ENCODE results near the gene CSRP3.

CSRP3 gene

DNA sequence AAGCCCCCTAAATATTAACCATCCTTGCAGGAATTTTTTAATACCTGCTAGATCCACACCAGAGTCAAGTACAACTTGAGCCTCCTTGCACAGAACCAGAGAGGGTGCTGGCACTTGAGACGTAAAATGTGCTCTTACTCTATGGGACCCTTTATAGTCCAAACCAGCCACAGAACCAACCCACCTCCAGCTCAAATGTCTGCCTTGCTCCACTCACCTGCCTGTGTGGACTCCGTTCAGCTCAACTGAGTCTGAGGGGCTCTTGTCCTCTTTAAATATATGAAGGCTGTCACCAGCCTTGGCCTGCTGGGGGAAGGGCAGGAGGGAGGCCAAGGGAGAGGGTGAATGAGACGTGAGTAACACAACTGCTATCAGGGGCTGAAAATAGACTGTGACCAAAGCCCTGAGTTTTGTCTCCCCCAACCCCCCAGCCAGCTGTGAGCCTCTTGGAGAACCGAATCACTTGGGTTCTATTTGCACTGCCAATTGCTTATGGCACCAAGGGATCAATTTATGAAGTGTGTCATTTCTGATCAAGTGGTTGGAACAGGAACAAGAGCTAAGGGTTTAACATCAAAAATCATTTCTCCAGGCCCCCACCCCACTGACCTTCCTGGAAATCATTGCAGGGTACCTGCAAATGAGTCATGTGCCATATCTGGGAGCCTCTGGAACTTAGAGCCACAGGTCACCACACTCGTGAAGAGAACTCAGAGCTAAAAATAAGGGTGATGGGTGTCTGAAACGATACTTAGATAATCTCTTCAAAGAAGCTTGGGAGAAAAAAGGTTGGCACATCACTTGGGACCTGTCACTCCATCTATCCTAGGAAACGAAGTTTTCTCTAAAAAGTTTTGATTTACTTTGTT, at the start of gene CSRP3:
Gene CSRP3 (minus strand): TSS at position 247 of the 869 bp plus-strand sequence. CDS start 9,535 bp downstream, outside the sequence.
- no peaks in the 10 kb centered on the region for H3K36me3 ChIP-seq (ENCODE audit: control insufficient read depth in 1 of 2, insufficient read depth in 2 of 2, low read length in 2 of 2)
- H3K4me1 ChIP-seq (ENCODE audit: control insufficient read depth in 1 of 2, insufficient read depth in 2 of 2, low read length in 2 of 2), result no peaks in the 10 kb centered on the region
- H3K4me3 ChIP-seq (ENCODE audit: low read depth in 1 of 2, low read length in 2 of 2), result no peak within 1 kb of the TSS
- H3K27ac ChIP-seq (ENCODE audit: low read length), result no peak within 1 kb of the TSS
- H3K27me3 ChIP-seq (ENCODE audit: low read depth, low read length), result no peaks in the 10 kb centered on the region
- no peaks in the 10 kb centered on the region for H3K9me3 ChIP-seq (ENCODE audit: control insufficient read depth in 1 of 2, low read length in 2 of 2)

DNA sequence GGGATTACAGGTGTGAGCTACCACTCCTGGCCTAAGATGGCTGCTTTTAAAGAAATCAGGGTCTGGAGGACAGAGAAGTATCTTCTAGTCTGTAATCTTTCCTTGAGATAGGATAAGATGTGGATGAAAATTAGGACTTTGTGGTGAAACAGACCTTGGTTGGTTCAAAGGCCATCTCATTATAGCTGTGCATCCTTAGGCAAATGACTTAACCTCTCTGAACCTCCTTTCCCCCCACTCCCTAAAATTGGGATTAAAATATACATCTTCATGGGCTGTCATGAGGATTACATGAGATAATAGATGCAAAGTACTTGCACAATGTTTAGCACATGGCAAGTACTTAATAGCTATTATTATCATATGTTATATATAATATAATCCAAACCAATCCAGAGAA, 49.8 kb upstream of the CSRP3 start:
- Histone ChIP-seq H3K4me3 (ENCODE audit: low read depth in 1 of 2, low read length in 2 of 2) (no peak overlapping the region), H3K4me1 (ENCODE audit: control insufficient read depth in 1 of 2, insufficient read depth in 2 of 2, low read length in 2 of 2) (no peaks in the 10 kb centered on the region), H3K27ac (ENCODE audit: low read length) (no peak overlapping the region), H3K36me3 (ENCODE audit: control insufficient read depth in 1 of 2, insufficient read depth in 2 of 2, low read length in 2 of 2) (no peaks in the 10 kb centered on the region), H3K27me3 (ENCODE audit: low read depth, low read length) (no peaks in the 10 kb centered on the region), H3K9me3 (ENCODE audit: control insufficient read depth in 1 of 2, low read length in 2 of 2) (no peaks in the 10 kb centered on the region)

DNA sequence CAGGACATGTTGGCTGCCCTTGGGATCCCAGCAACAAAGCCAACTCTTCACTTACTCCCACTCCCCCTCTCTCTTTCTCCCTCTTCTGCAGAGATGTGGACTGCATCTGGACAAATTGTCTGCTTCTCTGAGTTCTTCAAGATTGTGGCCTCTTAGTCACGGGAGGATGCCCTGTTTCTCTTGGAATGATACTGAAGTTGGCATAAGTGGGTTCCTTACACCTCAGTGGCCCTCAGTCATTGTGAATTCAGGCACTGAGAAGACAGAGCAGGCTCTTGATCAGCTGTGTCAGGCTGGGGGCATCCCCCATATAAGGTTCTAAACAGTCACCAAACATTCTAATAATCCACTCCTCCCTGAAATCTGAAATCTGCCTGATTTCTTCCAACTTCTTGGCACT, 45.0 kb upstream of the CSRP3 start:
- H3K9me3 ChIP-seq (ENCODE audit: control insufficient read depth in 1 of 2, low read length in 2 of 2), result no peaks in the 10 kb centered on the region
- H3K27ac ChIP-seq (ENCODE audit: low read length), result no peak overlapping the region
- H3K4me1 ChIP-seq (ENCODE audit: control insufficient read depth in 1 of 2, insufficient read depth in 2 of 2, low read length in 2 of 2), result peaks cover 0 to 7% of the 10 kb centered on the region in 2 donors
- H3K27me3 ChIP-seq (ENCODE audit: low read depth, low read length), result peaks cover 16% of the 10 kb centered on the region
- H3K36me3 ChIP-seq (ENCODE audit: control insufficient read depth in 1 of 2, insufficient read depth in 2 of 2, low read length in 2 of 2), result no peaks in the 10 kb centered on the region
- H3K4me3 ChIP-seq (ENCODE audit: low read depth in 1 of 2, low read length in 2 of 2), result no peak overlapping the region

GRCh38 chr11:19245351-19245750, 43.6 kb upstream of the CSRP3 start:
- no peaks in the 10 kb centered on the region for H3K36me3 ChIP-seq (ENCODE audit: control insufficient read depth in 1 of 2, insufficient read depth in 2 of 2, low read length in 2 of 2)
- H3K9me3 ChIP-seq (ENCODE audit: control insufficient read depth in 1 of 2, low read length in 2 of 2), result no peaks in the 10 kb centered on the region
- H3K4me3 ChIP-seq (ENCODE audit: low read depth in 1 of 2, low read length in 2 of 2), result no peak overlapping the region
- peaks cover 0 to 17% of the 10 kb centered on the region in 2 donors for H3K4me1 ChIP-seq (ENCODE audit: control insufficient read depth in 1 of 2, insufficient read depth in 2 of 2, low read length in 2 of 2)
- no peak overlapping the region for H3K27ac ChIP-seq (ENCODE audit: low read length)
- peaks cover 19% of the 10 kb centered on the region for H3K27me3 ChIP-seq (ENCODE audit: low read depth, low read length)

DNA sequence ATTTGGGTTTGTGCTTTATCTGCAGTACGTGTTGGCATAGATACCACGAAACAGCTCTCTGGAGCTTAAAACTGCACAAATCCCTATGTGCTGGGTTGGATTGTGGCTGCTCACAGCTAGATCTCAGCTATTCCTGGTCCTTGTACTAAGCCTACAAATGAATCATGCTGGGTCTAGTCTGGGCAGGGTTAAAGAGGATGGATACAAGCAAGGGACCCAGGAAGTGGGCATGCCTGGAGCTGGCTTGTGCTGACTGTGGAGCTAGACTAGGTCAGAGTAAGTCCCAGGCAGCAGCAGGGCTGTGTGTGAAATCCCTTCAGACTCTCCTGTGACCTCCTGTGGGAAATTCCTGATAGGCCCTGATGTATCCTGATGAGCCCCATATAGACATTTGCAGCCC, 42.8 kb upstream of the CSRP3 start:
- Histone ChIP-seq H3K36me3 (ENCODE audit: control insufficient read depth in 1 of 2, insufficient read depth in 2 of 2, low read length in 2 of 2) (no peaks in the 10 kb centered on the region), H3K4me1 (ENCODE audit: control insufficient read depth in 1 of 2, insufficient read depth in 2 of 2, low read length in 2 of 2) (peaks cover 0 to 20% of the 10 kb centered on the region in 2 donors), H3K4me3 (ENCODE audit: low read depth in 1 of 2, low read length in 2 of 2) (no peak overlapping the region), H3K27ac (ENCODE audit: low read length) (no peak overlapping the region), H3K9me3 (ENCODE audit: control insufficient read depth in 1 of 2, low read length in 2 of 2) (no peaks in the 10 kb centered on the region), H3K27me3 (ENCODE audit: low read depth, low read length) (peaks cover 22% of the 10 kb centered on the region)

- Histone ChIP-seq H3K9me3 (ENCODE audit: control insufficient read depth in 1 of 2, low read length in 2 of 2) (no peaks in the 10 kb centered on the region), H3K27ac (ENCODE audit: low read length) (no peak overlapping the region), H3K27me3 (ENCODE audit: low read depth, low read length) (peaks cover 22% of the 10 kb centered on the region), H3K4me3 (ENCODE audit: low read depth in 1 of 2, low read length in 2 of 2) (no peak overlapping the region), H3K36me3 (ENCODE audit: control insufficient read depth in 1 of 2, insufficient read depth in 2 of 2, low read length in 2 of 2) (no peaks in the 10 kb centered on the region), H3K4me1 (ENCODE audit: control insufficient read depth in 1 of 2, insufficient read depth in 2 of 2, low read length in 2 of 2) (peaks cover 0 to 20% of the 10 kb centered on the region in 2 donors)
Observed at GRCh38 chr11:19244084-19244483, 42.3 kb upstream of the CSRP3 start.

DNA sequence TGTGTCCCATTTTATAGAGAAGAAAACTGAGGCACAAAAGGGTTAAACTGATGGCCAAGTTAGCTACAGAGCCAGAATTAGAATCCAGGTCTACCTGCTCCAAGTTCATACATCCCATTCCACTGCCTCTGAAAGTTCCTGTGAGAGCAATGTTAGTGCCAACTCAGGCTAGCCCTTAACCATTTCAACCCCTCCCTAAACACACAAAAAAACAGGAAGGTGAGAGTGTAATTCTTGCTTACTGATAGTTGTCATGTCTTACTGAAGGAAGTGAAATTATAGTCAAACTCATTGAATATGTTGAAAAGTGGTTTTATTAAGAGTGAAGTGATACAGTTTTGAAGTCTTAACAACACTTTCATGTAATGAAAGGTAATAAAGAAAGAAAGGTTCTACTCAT, 41.8 kb upstream of the CSRP3 start:
- H3K4me3 ChIP-seq (ENCODE audit: low read depth in 1 of 2, low read length in 2 of 2), result no peak overlapping the region
- no peaks in the 10 kb centered on the region for H3K9me3 ChIP-seq (ENCODE audit: control insufficient read depth in 1 of 2, low read length in 2 of 2)
- no peak overlapping the region for H3K27ac ChIP-seq (ENCODE audit: low read length)
- H3K4me1 ChIP-seq (ENCODE audit: control insufficient read depth in 1 of 2, insufficient read depth in 2 of 2, low read length in 2 of 2), result peaks cover 0 to 20% of the 10 kb centered on the region in 2 donors
- peaks cover 22% of the 10 kb centered on the region for H3K27me3 ChIP-seq (ENCODE audit: low read depth, low read length)
- H3K36me3 ChIP-seq (ENCODE audit: control insufficient read depth in 1 of 2, insufficient read depth in 2 of 2, low read length in 2 of 2), result no peaks in the 10 kb centered on the region

GRCh38 chr11:19243143-19243542, 41.4 kb upstream of the CSRP3 start:
- Histone ChIP-seq H3K27me3 (ENCODE audit: low read depth, low read length) (peaks cover 22% of the 10 kb centered on the region), H3K4me3 (ENCODE audit: low read depth in 1 of 2, low read length in 2 of 2) (no peak overlapping the region), H3K27ac (ENCODE audit: low read length) (no peak overlapping the region), H3K9me3 (ENCODE audit: control insufficient read depth in 1 of 2, low read length in 2 of 2) (no peaks in the 10 kb centered on the region), H3K36me3 (ENCODE audit: control insufficient read depth in 1 of 2, insufficient read depth in 2 of 2, low read length in 2 of 2) (no peaks in the 10 kb centered on the region), H3K4me1 (ENCODE audit: control insufficient read depth in 1 of 2, insufficient read depth in 2 of 2, low read length in 2 of 2) (peaks cover 0 to 20% of the 10 kb centered on the region in 2 donors)

DNA sequence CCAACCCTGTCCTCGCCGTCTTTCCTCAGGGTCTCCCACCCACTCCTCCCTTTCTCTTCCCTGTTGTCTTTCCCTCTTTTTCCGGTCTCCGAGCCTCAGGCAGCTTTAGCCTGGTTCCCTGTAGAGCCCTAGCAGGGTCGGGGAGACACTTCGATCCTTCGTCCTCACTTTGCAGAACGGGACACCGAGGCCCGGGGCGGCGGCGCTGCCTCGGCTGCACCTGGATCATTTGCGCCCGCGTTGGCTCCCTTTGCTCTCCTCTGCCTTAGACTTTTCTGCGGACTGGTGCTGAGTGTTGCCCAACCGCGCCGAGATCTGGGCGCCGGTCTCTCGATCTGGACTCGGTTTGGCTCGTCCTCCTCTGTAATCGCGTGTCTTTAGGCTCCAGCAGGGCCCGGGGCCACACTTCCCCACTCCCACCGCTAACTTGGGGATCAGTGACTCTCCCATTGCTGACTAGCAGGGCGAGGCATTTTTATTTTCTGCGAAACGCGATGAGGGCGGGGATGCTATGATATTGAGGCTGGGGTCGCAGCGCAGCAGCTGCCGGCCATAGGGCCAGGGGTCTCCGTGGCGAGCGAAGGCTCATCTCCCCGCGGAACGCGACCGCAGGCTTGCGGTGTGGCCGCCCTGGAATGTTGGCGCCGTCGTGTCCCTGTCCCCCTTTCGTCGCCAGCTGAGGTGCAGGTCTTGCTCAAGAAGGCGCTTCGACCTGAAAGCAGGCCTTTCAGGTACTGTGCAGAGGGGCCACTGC, 40.6 kb upstream of the CSRP3 start:
- Histone ChIP-seq H3K4me3 (ENCODE audit: low read depth in 1 of 2, low read length in 2 of 2) (peak overlapping the region; percentile 34 to 88), H3K27me3 (ENCODE audit: low read depth, low read length) (peaks cover 22% of the 10 kb centered on the region), H3K36me3 (ENCODE audit: control insufficient read depth in 1 of 2, insufficient read depth in 2 of 2, low read length in 2 of 2) (no peaks in the 10 kb centered on the region), H3K27ac (ENCODE audit: low read length) (no peak overlapping the region), H3K9me3 (ENCODE audit: control insufficient read depth in 1 of 2, low read length in 2 of 2) (no peaks in the 10 kb centered on the region), H3K4me1 (ENCODE audit: control insufficient read depth in 1 of 2, insufficient read depth in 2 of 2, low read length in 2 of 2) (peaks cover 0 to 20% of the 10 kb centered on the region in 2 donors)

GRCh38 chr11:19241260-19242178, 39.7 kb upstream of the CSRP3 start:
- no peaks in the 10 kb centered on the region for H3K9me3 ChIP-seq (ENCODE audit: control insufficient read depth in 1 of 2, low read length in 2 of 2)
- H3K27me3 ChIP-seq (ENCODE audit: low read depth, low read length), result peaks cover 22% of the 10 kb centered on the region
- no peaks in the 10 kb centered on the region for H3K36me3 ChIP-seq (ENCODE audit: control insufficient read depth in 1 of 2, insufficient read depth in 2 of 2, low read length in 2 of 2)
- H3K27ac ChIP-seq (ENCODE audit: low read length), result no peak overlapping the region
- peaks cover 0 to 20% of the 10 kb centered on the region in 2 donors for H3K4me1 ChIP-seq (ENCODE audit: control insufficient read depth in 1 of 2, insufficient read depth in 2 of 2, low read length in 2 of 2)
- H3K4me3 ChIP-seq (ENCODE audit: low read depth in 1 of 2, low read length in 2 of 2), result peak overlapping the region; percentile 34 to 88
